HEK293T (cell line): ENCODE measurements around the gene CYP4F2.

Source experiments
- ARNT ChIP-seq: fragments of 450-650 bp; IDR thresholded peaks from 2 replicates; pipeline ENCODE4 v1.6.1; 2017; ENCODE audit warnings: mild to moderate bottlenecking
- HDGF ChIP-seq: fragments of 450-650 bp; IDR thresholded peaks from 2 replicates; pipeline ENCODE4 v1.6.1; 2017; ENCODE audit warnings: antibody characterized with exemption, borderline replicate concordance

GRCh38 chr19:15915109-15915508 lies 17.2 kb upstream of the CYP4F2 start:
- no peak for TF ChIP-seq ARNT
- TF ChIP-seq HDGF: no peak
